Ecto neural progenitor cell (in vitro differentiated cells): ENCODE measurements around the gene OR51B2.
"Not testable (repeated sequence)": the region's sequence is repeated elsewhere in the genome, so short reads cannot be mapped to it uniquely, and the experiment has no call there.

Experiments used
- DNase-seq: peaks from one replicate; pipeline ENCODE4 v3.0.0-alpha.2; 2018; ENCODE audit warnings: low spot score

The OR51B2 gene

GRCh38 chr11:5310423-5310822 lies 13.7 kb downstream of the OR51B2 start:
- no peak for DNase-seq

GRCh38 chr11:5307256-5308019 lies 16.7 kb downstream of the OR51B2 start:
- no peak for DNase-seq

DNA sequence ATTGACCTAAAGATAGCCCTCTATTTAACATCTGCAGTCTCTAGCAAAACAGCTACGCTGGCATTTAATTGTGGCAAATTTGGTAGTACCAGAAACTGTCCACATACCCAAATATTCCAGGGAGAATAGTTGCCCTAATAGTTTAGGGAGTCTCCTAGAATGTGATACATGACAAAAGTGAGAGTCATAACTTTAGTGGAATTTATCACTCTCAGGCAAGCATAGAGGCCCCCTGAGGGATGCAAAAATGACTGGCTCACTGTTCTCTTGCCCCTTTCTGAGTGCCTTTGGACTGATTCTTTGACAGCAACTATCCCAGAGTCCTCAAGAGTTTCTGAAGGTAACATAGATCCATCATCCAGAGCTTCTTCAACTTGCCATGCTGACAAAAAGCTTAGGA lies 20.1 kb downstream of the OR51B2 start:
- no peak for DNase-seq

DNA sequence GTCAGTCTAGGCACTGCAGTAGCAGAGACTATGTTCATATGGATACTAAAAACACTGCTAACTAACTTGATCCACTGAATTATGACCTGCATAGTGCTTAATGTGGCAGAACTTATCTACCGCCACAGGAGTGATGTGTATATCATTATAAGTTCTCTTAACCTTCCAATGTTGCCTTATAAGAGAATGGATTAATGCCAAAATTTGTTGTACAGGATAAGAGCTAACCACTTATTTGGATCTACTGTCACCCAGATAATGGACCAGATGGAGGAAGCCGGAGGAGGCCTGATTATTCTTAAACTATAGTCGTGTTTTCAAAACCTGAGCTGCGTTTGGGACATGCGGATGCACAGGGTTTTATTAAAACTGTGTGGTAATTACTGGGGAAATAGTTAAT lies 20.5 kb downstream of the OR51B2 start:
- DNase-seq: no peak

- no peak for DNase-seq
Measured at GRCh38 chr11:5301846-5302245, 22.3 kb downstream of the OR51B2 start, which contains the start of gene OR51B4. TSS of gene OR51B4 (minus strand) at chr11:5301946. CDS start at chr11:5301946, 0 bp downstream.

DNA sequence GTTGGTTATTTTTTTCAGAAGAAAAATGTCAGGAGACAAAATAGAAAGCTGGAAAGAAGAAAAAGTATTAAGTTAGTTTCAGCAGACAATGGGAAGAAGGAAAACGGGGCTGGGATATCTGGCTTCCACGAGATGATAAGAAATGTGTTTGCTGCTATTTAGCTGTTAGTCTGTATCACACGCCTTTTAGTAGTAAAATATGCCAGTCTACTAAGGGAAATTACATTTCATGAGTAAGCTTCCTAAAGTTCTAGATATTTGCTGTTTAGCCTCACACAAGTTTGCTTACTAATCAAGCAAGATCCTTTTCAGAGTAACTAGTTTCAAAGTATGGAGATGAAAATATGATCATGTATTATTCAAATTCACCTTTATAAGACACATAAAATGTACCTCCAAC lies 23.8 kb downstream of the OR51B2 start:
- DNase-seq: no peak

GRCh38 chr11:5298451-5298850 lies 25.6 kb downstream of the OR51B2 start:
- no peak for DNase-seq

DNA sequence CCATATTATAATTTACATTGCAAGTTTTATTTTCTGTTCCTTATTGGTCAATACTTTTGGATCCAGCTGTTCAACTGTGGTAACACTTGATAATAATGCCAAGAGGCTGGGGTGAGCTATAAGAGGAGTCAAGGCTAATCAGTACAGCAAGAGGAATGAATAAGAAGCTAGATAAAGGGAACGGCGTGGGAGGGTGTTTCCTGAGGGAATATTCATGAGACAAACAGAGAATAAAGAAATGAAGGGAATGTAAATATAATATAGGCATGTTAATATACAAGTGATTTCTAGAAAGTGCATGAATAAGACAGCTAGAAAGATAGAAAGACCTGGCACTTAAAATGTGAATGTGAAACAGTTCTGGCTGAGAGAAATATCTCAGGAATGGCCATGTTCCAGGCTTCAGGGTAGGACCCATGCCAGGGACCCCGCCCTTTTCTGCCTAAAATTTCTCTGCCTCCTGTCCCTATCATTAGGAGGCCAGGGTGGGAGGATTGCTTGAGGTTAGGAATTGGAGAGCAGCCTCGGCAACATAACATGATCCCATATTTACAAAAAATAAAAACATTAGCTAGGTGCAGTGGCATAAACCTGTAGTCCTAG lies 26.3 kb downstream of the OR51B2 start:
- DNase-seq: no peak

- DNase-seq: not testable (repeated sequence)
Measured at GRCh38 chr11:5294342-5294995, 29.6 kb downstream of the OR51B2 start.

- no peak for DNase-seq
Measured at GRCh38 chr11:5293028-5293427, 31.1 kb downstream of the OR51B2 start.

- no peak for DNase-seq
Measured at GRCh38 chr11:5291207-5291838, 32.8 kb downstream of the OR51B2 start.

DNA sequence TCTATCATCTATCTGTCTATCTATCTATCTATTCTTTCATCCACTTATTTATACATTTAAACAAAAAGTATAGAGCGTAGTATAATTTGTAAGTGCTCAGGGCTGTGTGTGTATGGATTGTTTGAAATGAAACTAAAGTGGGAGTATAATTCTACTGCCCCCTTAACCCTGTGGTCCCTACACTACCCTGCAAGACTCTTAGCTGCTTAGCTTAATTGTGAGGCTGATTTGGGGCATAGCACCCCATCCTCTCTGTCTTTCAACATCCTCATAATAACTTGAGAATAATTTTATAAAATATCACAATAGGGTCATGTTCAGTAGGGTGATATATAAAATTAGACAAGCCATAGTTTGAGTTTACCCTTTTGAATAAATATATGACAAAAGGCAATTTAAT lies 34.0 kb downstream of the OR51B2 start:
- DNase-seq: no peak

DNA sequence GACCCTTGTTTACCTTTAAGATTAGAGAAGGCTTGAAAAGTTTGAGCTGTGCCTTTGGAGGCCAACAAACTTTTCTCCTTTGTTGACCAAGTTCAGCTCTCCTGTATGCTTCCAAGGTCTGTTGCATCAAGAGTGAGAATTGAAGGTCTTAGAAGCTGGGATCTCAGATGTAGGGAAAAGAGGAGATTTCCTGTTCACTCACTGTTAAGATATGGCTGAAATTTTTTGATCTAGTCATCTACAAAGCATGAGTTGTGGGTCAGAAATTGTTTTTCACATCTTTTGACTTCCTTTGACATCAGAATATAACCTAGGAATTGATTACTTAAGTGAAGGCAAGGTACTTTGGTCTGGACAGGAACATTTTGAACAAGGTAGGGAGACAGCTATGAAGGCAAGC lies 34.4 kb downstream of the OR51B2 start:
- no peak for DNase-seq

- no peak for DNase-seq
Measured at GRCh38 chr11:5288906-5289550, 35.1 kb downstream of the OR51B2 start.

DNA sequence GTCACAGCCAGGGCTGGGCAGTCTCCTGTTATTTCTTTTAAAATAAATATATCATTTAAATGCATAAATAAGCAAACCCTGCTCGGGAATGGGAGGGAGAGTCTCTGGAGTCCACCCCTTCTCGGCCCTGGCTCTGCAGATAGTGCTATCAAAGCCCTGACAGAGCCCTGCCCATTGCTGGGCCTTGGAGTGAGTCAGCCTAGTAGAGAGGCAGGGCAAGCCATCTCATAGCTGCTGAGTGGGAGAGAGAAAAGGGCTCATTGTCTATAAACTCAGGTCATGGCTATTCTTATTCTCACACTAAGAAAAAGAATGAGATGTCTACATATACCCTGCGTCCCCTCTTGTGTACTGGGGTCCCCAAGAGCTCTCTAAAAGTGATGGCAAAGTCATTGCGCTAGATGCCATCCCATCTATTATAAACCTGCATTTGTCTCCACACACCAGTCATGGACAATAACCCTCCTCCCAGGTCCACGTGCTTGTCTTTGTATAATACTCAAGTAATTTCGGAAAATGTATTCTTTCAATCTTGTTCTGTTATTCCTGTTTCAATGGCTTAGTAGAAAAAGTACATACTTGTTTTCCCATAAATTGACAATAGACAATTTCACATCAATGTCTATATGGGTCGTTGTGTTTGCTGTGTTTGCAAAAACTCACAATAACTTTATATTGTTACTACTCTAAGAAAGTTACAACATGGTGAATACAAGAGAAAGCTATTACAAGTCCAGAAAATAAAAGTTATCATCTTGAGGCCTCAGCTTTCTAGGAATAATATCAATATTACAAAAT lies 35.8 kb downstream of the OR51B2 start:
- no peak for DNase-seq

DNA sequence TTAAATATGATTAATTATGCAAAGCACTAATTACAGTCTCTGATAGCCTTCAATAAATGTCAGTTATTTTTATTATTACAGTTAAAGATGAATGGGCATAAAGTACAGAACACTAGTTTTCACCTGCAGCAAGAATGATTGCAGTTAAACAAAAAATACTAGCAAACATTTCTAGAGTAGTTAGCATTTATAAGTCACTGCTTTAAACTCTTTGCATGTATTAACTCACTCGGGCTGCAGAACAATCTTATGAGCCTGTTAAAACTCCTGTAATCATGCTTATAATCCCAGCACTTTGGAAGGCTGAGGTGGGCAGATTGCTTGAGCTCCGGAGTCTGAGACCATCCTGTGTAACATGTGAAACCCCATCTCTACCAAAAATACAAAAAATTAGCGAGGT lies 37.2 kb downstream of the OR51B2 start:
- no peak for DNase-seq

DNA sequence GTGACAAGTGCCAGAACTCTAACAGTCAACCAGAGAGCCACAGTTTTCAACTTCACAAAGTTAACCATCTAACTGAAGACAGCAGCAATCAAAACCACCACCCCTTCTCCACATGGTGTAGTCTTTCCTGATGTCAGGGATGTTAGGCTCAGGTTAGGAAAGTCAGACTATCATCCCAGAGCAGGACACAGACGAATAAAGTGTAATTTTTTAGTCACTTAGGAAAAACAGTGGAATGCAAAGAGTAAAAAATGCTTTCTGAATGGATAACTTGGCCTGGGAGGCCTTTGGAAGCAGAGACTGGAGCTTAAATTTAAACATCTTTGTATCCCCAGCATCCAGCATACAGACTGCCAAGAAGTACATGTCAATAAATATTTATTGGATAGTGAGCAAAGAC lies 37.7 kb downstream of the OR51B2 start:
- DNase-seq: no peak

- DNase-seq: no peak
Measured at GRCh38 chr11:5285703-5286340, 38.3 kb downstream of the OR51B2 start.

DNA sequence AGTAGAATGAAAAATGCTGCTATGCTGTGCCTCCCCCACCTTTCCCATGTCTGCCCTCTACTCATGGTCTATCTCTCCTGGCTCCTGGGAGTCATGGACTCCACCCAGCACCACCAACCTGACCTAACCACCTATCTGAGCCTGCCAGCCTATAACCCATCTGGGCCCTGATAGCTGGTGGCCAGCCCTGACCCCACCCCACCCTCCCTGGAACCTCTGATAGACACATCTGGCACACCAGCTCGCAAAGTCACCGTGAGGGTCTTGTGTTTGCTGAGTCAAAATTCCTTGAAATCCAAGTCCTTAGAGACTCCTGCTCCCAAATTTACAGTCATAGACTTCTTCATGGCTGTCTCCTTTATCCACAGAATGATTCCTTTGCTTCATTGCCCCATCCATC lies 39.5 kb downstream of the OR51B2 start:
- DNase-seq: no peak

GRCh38 chr11:5283882-5284281 lies 40.2 kb downstream of the OR51B2 start:
- no peak for DNase-seq

GRCh38 chr11:5283086-5283485 lies 41.0 kb downstream of the OR51B2 start:
- no peak for DNase-seq
